Measurements from ENCODE around the gene CHAD.

CHAD gene, protein sequence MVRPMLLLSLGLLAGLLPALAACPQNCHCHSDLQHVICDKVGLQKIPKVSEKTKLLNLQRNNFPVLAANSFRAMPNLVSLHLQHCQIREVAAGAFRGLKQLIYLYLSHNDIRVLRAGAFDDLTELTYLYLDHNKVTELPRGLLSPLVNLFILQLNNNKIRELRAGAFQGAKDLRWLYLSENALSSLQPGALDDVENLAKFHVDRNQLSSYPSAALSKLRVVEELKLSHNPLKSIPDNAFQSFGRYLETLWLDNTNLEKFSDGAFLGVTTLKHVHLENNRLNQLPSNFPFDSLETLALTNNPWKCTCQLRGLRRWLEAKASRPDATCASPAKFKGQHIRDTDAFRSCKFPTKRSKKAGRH

DNA sequence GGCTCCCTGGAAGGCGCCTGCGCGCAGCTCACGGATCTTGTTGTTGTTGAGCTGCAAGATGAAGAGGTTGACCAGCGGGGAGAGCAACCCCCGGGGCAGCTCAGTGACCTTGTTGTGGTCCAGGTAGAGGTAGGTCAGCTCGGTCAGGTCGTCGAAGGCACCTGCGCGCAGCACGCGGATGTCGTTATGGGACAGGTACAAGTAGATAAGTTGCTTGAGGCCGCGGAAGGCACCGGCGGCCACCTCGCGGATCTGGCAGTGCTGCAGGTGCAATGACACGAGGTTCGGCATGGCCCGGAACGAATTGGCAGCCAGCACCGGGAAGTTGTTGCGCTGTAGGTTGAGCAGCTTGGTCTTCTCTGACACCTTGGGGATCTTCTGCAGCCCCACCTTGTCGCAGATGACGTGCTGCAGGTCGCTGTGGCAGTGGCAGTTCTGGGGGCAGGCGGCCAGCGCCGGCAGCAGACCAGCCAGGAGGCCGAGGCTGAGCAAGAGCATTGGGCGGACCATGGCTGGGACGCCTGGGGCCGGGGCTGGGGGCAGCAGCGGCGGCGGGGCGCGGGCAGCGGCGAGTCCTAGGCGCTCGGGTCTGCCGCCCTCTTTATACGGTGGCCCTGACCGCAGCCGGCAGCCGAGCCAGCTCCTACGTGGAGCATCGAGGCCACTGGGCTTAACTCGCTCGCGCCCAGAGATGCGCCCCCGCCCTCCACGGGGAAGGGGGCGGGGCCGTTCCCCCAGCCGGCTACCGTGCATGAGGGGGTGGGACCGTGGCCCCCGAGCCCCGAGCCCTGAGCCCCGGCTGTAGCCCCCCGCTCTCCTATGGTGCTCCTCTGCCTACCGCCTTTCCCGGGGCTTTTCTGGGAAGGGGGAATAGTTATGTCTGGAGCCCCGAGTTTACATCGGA lies at the start of gene CHAD:
Gene CHAD, minus strand, starts transcription at position 577 of the 904 bp plus-strand sequence. Its CDS starts 67 bp downstream, at position 510.
- peak; percentile 26 for DNase-seq

DNA sequence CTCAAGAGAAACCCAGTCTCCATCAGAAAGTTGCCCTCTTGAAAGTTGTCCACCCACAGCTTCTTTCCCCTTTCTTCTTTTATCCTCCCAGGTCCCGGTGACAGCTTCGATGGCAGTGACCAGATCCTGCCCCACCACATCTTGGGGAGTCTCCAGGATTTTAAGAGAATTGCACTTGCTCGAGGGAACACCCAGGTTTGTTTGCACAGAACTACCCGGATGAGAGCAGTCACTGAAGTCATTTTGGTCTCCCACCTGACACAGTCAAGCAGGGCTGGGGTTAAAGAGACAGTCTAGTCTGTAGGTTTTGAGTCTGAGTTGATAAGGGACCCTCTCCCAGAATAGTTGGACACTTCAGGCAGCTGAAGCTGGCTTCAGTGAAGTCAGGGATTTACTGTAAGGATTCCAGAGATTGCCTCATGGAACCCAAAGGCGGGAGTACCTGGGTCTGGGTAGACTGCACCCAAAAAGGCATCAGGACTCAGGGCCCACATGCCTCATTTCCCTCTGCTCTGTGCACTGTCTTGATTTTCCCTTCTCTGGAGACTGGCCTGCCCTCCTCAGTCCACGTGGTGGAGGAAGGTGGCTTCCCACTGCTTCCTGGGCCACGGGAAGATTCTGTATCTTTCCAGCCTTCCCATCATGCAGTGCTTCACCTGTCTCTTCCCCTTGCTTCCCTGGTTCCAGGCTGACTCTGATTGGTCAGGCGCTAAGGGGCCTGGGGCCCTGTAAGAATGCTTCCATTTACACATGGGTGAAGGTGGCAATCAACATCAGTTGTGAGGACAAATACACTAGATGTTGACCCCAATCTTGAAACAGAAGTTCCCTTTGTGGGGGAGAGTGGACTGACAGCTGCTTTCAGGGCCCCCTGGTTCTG lies 49.1 kb upstream of the CHAD start:
- DNase-seq = no peak

DNA sequence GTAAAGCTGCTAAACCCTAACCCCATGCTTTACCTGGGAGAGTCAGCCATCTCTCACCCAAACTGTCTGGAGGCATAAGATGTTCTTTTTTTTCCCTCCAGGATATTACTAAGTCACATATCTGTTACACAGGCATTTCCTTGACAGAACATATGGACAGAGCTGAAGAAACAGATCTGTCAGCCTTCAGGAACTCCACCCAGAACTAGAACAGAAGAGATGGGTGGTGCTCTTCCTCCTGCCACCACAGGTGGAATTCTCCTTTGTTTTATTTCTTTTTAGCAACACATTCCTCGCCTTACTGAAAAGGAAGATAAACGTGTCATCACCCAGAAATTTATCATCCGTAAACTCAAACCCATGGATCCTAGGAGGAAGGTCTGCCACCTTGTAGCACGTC lies 48.3 kb upstream of the CHAD start:
- no peak for DNase-seq

DNA sequence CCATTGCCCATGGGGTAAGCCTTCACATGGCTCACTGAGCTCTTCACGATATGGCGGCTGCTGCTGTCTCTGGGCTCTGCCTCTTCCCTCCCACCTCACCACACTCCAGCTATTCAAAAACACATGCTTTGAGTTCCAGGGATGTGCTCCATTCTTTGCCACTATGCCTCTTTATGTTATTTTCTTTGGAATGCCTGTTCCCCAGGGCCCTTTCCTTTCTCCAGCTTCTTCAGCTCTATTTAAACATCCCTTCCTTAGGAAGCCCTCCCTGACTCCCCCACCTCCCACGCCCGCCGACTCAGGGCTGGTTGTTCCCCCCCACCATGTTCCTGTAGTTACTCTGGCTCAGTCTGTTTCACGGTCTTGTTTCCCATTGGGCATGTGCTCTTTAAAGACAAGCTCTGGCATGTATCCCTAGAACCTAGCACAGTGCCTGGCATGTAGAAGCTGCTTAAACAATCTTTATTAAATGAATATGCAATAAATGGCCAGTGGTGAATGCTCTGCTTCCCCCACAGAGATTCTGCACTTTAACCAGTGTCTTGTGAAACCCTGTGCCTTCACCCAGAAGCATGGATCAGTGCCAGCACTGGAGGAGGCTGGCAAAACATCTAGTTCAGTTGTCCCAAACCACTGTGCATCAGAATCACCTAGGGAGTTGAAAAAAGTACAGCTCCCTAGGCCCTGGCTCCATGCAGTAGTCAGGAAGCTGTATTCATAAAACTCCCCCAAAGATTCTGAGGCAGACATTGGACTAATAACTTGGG lies 46.4 kb upstream of the CHAD start:
- no peak for DNase-seq

DNA sequence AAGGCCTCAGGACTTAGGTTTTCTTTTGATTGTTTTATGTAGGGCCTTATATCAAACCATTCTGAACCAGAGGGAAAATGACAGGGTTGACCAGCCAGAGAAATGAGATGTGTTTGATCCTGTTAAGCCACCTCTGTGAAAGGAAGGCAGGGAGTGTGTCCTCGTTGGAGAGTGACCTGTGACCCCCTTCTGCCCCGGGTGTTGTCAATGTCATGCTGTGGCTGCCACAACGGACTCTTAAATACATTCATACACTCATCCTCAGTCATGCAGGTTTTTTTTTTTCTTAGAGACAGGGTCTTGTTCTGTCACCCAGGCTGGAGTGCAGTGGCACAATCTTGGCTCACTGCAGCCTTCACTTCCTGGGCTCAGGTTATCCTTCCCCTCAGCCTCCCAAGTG lies 45.7 kb upstream of the CHAD start:
- no peak for DNase-seq

DNA sequence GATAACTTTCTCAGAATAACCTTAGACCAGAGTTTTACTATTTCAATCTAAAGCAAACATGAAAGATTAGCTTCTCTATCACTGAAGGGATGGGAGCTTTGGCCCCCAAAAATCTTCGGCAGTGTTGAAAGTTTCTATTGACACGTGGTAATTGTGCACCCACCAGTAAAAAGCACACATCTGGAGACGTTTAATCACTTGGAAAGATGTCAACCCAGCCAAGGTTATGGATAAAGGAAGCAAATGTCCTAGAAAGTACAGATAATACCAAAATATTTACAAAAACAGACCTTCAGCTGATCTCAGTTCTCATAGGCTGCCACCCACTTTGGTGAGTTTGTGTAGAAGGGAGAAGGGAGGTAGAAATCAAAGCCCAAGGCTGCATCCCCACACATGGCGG lies 44.8 kb upstream of the CHAD start:
- no peak for DNase-seq

DNA sequence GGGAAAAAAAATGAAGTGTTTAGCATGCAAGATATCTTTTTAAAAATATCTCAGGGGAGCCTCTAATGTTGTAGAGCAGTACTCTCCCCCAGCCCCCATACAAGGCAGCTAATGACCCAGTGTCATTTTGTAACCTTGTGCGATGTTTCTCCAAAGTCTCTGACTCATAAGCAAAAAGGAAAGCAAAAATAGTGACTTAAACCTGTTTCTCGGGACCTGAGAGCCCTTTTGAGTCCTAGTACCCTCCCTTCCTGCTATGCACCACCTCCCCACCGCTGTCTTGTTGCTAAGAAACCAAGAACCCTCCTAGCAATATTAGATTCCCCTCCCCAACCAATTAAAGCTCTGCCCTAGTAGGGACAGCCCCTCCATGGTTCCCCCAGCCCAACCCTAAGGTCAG lies 42.4 kb upstream of the CHAD start:
- DNase-seq = no peak

DNA sequence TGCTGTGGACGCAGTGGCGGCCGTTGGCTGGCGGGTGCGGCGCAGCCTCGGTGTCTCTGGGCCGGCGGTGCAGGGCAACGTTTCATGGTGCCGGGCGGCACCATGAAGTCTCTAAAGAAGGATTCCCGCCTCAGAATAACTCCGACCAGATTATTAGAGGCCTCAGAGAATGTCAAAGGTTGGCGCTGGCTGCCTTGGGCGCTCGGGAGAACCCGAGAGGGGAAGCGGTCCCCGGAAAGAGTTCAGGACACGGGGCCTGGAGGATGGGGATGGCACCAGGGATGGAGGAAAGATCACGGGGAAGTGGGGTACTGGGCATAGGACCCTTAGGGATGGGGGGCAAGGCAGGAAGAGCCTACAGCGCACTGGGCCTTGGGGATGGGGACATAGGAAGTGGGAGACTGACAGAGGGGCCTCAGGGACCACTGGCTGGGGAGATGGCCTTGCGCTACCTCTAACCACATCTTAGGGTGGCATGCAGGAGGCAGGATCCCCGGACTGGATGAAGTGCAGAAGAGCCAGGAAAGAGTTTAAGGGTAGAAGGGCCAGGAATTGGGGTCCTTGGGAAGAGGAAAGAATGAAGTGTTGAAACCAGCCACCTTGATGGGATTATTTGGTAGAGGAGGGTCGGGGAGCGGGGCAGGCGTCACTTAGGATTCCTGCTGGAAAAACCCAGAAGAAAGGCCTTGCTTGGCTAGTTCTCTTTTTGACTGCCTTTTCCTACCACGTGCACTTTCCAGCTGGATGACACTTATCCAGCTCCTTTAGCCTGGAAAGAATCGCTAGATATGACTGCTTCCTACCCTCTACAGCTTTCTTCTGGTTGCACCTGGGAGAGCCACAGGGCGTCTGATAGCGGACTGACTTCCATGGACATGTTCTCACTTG lies 40.1 kb upstream of the CHAD start:
- no peak for DNase-seq

DNA sequence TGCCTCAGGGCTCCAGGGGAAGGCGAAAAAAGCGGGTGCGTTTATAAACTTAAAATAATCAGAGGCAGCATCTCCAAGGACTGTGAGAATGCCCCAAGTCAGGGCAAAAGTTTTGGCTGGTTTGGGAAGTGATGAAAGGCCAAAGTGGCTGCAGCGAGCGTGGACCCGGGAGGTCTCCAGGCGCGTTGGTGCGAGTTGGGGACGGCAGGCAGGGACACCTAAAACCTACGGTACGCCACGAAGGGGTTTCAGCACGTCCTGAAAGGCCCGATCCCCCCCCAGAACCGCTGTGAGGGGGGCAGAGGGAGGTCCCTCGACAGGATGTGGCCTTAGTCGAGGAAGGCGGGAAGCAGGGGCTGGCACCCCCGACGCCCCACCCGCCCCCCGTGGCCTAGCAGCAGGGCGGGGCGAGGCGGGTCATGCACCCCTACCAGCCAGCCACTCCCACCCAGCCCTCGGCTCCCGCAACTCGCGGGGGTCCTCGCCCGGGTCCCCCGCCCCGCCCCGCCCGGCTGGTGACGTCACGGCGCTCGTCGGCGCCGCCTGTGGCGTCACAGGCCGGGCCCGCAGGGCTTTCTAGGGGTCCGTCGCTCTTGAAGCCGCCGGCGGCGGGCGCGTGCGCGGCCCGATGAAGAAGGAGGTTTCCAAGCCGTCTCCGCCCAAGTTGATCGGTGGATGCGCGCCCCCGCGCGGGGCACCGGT lies 39.3 kb upstream of the CHAD start, which contains the start of gene MYCBPAP:
Gene MYCBPAP, plus strand, starts transcription at position 569 of the 702 bp plus-strand sequence. CDS start 236 bp downstream, outside the sequence.
- peak; percentile 76 for DNase-seq

DNA sequence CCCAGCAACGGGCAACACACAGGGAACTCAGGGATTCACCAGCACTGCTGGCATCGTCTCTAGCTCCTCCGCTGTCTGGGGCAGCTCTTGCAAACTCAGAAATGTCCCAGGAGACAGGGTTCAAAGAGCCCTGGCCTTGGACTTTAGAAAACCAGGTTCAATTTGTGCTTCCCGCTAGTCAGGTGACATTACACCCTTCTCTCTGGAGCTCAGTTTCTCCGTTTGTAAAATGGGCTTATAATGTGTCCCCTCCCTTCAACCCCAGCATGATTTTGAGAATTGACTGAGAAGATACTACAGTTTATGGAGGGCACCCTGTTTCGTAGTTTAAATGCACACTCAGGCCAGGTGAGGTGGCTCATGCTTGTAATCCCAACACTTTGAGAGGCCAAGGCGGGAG lies 37.6 kb upstream of the CHAD start:
- DNase-seq = no peak

DNA sequence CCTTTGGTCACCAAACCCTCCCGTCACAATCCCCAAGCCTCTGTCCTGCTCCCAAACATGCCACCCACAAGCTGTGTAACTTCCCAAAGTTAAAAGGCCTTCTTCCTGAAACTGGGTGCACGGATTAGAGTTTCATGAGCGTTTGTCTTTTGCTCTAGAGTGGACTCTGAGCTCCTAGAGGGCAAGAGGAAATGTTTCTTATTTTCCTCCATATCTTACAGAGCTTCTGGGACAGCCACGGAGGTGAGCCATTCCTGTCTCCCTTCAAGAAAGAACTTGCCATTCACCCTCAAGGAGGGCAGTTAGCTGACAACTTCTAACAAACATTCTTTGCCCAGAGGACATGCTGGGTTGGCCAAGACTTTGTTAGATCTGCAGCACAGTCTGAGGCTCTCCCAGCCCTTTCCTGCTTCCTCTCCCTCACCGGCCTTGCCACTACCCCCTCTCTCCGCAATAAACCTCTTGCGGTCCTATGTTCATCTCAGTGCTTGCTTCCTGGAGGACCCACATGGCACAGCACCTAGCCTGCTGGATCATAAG lies 37.0 kb upstream of the CHAD start:
- no peak for DNase-seq

DNA sequence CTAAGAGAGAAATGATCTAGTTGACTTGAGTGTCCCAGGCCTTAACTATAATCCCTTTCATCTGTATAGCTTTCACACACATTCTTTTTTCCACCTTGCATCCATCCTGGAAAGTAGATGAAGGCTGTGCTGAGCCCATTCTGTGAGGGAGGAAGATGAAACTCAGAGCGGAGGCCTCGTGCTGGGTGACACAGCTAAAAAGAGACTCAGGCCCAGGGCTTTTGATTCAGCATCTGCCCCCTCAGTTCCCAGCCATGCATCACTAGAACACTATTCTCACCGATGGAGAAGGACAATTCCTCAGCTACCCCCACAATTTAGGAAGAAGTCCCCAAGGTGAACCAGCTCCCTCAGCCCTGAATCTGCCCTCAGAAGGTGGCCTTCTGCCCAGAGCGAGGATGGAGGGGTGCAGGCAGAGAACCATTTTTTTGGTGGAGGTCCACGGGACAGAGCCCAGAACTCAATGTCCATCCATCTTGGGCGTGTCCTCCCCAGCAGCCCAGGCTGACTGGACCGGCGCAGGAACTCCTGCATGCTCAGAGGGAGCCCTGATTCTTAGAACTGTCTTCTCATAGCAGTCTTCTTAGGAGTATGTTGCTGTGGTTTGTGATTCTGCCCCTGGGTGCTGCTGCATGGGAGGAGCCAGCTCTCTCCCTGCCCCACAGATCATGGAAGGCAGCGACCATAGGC lies 33.8 kb upstream of the CHAD start:
- DNase-seq = no peak

DNA sequence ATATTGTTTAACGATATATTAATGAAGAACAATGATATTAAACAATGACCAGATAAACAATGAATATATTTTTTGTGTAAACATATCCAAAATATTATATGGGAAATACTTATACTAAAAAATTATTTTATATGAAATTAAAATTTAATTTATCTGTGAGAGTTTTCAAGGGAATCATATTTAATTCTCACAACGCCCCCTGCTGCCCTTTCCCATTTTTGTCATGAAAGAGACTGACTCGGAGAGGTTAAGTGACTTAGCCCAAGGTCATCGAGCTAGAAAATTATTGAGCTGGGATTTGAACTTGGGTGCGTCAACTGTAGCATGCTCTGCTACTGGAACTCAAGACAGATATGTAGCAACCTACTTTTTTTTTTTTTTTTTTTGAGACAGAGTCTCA lies 32.4 kb upstream of the CHAD start:
- DNase-seq = peak; percentile 68

DNA sequence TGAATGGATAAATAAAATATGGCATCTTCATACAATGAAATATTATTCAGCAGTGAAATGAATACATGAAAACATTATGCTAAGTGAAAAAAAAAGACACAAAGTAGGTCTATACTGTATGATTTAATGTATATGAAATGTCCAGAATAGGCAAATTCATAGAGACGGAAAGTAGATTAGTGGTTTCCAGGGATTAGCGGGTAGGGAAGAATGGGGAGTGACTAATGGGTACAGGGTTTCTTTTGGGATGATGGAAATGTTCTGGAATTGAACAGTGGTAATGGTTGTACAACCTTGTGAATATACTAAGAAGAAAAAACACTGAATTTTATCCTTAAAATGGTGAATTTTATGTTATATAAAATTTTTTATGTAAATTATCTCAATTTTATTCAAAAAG lies 31.0 kb upstream of the CHAD start:
- DNase-seq = no peak

DNA sequence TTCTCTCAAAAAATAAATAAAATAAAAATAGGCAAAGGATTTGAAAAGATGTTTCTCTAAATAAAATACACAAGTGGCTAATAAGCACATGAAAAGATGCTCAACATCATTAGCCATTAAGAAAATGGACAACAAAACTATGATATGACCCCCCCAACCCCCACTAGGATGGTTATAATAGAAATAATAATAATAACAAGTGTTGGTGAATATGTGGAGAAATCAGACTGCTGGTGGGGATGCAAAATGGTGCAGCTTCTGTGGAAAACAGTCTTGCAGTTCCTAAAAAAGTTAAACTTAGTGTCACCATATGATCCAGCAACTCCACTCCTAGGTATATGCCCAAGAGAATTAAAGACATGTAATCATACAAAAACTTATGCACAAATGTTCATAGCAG lies 30.6 kb upstream of the CHAD start:
- DNase-seq = no peak

DNA sequence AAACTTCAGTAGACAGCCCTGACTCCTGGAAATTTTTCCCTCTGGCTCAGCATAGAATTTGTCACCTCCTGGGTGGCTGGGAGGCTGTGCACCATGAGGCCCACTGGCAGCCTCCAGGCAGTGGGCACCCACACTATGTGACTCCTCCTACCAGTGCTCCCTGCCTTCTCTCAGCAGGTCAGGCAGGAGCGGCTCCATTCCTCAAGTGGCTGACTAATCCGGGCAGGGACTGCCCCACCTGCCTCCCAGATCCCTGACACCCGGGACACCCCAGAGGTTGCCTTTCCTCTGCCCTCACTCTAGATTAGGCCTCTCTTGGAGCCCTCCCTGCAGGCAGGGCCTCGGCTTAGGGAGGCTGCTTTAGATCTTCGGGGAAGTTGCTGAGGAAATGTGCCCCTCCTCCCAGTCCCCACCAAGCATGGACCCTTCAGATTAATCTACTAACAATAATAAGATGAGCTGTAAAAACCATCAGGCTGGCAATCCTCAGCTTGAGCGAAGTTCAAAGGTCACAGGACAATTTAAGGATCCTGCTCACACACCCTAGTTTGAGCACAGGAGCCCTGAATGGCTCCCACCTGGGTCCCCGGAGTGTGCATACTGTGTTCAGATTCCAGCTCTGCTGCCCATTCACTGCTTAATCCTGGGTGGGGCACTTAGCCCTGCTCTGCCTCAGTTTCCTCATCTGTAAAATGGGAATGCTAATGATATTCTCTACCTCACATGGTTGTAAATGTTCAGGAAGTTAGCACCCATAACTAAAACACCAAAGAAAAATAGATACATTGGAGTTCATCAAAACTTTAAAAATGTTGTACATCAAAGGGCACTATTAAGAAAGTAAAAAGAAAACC lies 29.6 kb upstream of the CHAD start:
- DNase-seq = peak; percentile 31

DNA sequence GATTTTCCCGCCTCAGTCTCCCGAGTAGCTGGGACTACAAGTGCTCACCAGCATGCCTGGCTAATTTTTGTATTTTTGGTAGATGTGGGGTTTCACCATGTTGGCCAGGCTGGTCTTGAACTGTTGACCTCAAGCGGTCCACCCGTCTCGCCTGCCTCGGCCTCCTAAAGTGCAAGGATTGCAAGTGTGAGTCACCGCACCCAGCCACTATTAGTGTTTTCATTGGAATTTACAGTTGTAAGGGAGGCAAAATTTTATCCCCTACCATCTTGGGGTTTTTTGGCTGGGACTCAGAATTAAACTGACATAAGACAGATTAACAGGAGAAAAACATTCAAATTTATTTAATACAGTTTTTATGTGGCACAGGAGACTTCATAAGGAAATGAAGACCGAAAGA lies 27.2 kb upstream of the CHAD start:
- no peak for DNase-seq

DNA sequence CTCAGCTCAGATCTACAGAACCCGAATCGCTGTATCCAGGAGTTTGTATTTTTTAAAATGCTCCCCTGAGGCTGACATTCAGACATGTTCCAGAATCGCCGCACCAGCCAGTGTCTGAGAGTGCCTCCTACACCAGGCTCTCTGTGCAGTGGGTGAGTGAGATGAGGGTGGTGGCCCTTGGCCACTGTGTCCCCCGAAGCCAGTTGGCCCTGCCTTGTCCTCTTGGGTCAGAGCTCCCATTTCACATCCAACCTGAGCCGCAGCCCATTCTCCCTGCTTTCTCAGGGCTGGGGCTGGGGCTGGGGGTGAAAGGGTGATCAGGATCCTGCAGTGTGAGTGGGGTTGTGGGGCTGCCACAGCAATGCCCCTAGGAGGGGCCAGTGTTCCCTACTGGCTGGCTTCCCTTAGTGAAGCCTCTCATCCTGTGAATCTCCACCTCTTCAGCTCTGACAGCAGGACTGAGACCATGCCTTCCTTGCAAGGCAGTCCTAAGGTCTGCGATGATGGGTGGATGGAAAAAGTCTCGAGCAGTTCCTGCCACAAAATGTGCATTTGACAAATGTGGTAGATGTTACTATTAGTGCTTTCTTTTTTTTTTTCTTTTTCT lies 26.6 kb upstream of the CHAD start:
- DNase-seq = no peak

All from NCI-H82 (cell line).